Retinal pigment epithelial cell (primary cell): ENCODE results near the gene FOSL1.

Experiments
- DNase-seq: peaks from one replicate; pipeline ENCODE4 v3.0.0-alpha.2; 2010; ENCODE audit warnings: low read depth
- H3K4me3 ChIP-seq: 2 replicates; pipeline ENCODE4 v1.5.1; 2011; ENCODE audit warnings: mild to moderate bottlenecking, low read length, control low read depth, moderate library complexity
- TF ChIP-seq, protein P1 (sequence below): conservative IDR thresholded peaks from 2 replicates; pipeline ENCODE4 v1.5.1; 2011; ENCODE audit warnings: low read depth, low read length, control low read depth, inconsistent platforms

The FOSL1 gene

GRCh38 chr11:65864706-65865471 is 35.3 kb downstream of the FOSL1 start:
- H3K4me3 ChIP-seq, result no peak overlapping the region
- TF ChIP-seq, protein P1, sequence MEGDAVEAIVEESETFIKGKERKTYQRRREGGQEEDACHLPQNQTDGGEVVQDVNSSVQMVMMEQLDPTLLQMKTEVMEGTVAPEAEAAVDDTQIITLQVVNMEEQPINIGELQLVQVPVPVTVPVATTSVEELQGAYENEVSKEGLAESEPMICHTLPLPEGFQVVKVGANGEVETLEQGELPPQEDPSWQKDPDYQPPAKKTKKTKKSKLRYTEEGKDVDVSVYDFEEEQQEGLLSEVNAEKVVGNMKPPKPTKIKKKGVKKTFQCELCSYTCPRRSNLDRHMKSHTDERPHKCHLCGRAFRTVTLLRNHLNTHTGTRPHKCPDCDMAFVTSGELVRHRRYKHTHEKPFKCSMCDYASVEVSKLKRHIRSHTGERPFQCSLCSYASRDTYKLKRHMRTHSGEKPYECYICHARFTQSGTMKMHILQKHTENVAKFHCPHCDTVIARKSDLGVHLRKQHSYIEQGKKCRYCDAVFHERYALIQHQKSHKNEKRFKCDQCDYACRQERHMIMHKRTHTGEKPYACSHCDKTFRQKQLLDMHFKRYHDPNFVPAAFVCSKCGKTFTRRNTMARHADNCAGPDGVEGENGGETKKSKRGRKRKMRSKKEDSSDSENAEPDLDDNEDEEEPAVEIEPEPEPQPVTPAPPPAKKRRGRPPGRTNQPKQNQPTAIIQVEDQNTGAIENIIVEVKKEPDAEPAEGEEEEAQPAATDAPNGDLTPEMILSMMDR, result no peak
- no peak for DNase-seq

GRCh38 chr11:65863889-65864705 is 36.1 kb downstream of the FOSL1 start:
- TF ChIP-seq, protein P1, result no peak
- H3K4me3 ChIP-seq, result no peak overlapping the region
- DNase-seq, result no peak

DNA sequence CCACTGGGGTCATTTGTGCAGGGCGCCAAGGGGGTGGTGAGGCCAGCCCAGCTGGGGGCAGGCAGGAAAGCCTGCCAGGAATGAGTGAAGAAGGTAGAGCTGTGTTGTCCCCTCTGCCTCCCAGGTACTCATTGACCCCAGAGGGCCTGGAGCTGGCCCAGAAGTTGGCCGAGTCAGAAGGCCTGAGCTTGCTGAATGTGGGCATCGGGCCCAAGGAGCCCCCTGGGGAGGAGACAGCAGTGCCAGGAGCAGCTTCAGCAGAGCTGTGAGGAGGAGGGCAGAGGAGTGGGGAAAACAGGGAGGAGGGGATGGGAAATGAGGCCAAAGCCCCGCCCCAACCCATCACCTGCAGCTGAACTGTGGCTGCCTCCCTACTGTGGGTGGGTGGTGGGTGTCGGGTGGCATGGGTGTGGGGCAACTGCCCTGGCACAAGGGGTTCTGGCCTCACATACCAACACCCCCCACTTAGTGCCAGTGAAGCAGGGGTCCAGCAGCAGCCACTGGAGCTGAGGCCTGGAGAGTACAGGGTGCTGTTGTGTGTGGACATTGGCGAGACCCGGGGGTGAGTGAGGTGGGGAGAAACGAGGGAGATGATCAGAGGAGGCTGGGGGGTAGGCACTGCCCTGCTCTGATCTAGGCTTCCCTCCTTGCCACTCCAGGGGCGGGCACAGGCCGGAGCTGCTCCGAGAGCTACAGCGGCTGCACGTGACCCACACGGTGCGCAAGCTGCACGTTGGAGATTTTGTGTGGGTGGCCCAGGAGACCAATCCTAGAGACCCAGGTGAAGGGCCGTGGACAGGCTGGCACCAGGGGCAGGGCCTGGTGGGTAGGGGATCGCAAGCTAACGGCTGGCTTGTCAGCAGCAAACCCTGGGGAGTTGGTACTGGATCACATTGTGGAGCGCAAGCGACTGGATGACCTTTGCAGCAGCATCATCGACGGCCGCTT is 37.0 kb downstream of the FOSL1 start:
- TF ChIP-seq, protein P1, result no peak
- no peak overlapping the region for H3K4me3 ChIP-seq
- no peak for DNase-seq

DNA sequence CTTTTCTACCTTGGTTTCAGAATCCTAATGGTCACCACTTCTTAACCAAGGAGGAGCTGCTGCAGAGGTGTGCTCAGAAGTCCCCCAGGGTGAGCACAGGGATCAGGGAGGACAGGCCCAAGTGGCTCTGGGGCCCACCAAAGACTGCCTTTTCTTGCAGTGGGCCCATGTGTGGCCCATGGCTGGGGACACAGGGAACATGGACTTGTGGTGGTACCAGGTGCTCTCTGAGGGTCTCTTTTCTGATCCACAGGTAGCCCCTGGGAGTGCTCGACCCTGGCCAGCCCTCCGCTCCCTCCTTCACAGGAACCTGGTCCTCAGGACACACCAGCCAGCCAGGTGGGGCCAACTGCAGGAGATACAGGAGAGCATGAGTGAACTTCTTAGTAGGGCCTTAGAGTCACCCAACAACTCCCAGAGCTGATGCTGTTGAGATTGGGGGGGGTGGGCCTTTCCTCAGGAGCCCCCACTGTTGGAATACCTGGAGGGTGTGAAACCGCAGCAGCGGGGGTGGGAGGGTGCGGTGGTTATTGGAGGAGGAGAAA is 37.9 kb downstream of the FOSL1 start:
- no peak for DNase-seq
- H3K4me3 ChIP-seq, result peak overlapping the region; percentile 90
- TF ChIP-seq, protein P1, result no peak

DNA sequence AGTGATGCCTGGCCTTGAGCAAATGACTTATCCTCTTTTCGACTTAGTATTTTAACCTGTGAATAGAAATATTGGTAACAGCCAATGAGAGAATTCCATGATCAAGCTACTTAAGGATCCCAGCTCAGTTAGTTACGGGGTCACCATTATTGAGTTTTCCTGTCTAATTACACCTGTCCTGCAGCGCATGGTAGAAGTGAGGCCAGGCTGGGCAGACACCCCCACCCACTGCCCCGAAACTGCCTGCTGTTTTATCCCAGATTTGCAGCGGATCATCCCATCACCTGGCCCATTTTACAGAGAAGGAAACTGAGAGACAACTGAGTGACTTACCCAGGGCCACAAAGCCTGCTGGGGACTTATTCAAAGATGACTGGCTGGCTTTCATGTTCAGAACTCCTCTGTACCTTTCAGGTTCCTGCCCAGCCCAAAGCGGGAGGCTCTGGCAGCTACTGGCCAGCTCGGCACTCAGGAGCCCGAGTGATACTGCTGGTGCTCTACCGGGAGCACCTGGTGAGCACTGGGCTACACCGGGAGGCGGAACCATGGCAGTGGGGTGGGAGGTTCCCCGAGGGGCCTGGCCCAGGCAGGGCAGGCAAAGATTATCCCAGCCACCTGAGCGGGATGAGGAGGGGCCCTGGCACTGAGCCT is 38.5 kb downstream of the FOSL1 start:
- no peak for DNase-seq
- H3K4me3 ChIP-seq, result peak overlapping the region; percentile 90
- TF ChIP-seq, protein P1, result no peak

DNA sequence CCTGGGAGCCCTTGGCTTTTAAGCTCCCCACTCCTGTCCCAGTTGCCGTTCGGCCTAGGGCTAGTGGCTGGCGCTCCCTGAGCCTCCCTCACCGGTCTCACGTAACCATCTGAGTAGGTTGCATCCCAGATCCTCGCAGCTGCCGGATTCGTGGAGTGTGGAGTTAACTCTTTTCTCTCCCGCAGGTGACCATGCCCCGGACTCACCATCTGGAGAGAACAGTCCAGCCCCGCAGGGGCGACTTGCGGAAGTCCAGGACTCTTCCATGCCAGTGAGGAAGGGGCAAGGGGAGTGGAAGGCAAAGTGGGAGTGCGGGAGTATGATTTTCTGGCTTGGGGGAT is 39.1 kb downstream of the FOSL1 start:
- TF ChIP-seq, protein P1, result no peak
- DNase-seq, result no peak

More for the DNA sequence above, 39.1 kb downstream of the FOSL1 start:
- peak overlapping the region; percentile 90 for H3K4me3 ChIP-seq
